ENCODE data around the gene FCAMR.

The FCAMR gene

GRCh38 chr1:206952171-206952570, 18.1 kb downstream of the FCAMR start:
- no peaks in the 10 kb centered on the region for H3K36me3 ChIP-seq (ENCODE audit: low read depth)
- no peaks in the 10 kb centered on the region for H3K4me1 ChIP-seq (ENCODE audit: insufficient read depth, poor library complexity, severe bottlenecking)
- H3K27me3 ChIP-seq (ENCODE audit: insufficient read depth, poor library complexity, severe bottlenecking): no peaks in the 10 kb centered on the region
- no peak overlapping the region for H3K27ac ChIP-seq (ENCODE audit: poor library complexity, severe bottlenecking)
- TF ChIP-seq, protein P1, sequence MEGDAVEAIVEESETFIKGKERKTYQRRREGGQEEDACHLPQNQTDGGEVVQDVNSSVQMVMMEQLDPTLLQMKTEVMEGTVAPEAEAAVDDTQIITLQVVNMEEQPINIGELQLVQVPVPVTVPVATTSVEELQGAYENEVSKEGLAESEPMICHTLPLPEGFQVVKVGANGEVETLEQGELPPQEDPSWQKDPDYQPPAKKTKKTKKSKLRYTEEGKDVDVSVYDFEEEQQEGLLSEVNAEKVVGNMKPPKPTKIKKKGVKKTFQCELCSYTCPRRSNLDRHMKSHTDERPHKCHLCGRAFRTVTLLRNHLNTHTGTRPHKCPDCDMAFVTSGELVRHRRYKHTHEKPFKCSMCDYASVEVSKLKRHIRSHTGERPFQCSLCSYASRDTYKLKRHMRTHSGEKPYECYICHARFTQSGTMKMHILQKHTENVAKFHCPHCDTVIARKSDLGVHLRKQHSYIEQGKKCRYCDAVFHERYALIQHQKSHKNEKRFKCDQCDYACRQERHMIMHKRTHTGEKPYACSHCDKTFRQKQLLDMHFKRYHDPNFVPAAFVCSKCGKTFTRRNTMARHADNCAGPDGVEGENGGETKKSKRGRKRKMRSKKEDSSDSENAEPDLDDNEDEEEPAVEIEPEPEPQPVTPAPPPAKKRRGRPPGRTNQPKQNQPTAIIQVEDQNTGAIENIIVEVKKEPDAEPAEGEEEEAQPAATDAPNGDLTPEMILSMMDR (IDR thresholded peaks at IDR 0.05; ENCODE audit: poor library complexity, severe bottlenecking): no peak
- H3K9me3 ChIP-seq (ENCODE audit: severe bottlenecking): no peaks in the 10 kb centered on the region
- ATAC-seq (ENCODE audit: low read depth) (peak; percentile 83), DNase-seq (ENCODE audit: low spot score) (no peak)
- H3K4me3 ChIP-seq (ENCODE audit: severe bottlenecking): no peak overlapping the region

- ATAC-seq (ENCODE audit: low read depth) (no peak), DNase-seq (ENCODE audit: low spot score) (no peak)
- H3K9me3 ChIP-seq (ENCODE audit: severe bottlenecking): no peaks in the 10 kb centered on the region
- H3K4me1 ChIP-seq (ENCODE audit: insufficient read depth, poor library complexity, severe bottlenecking): no peaks in the 10 kb centered on the region
- H3K36me3 ChIP-seq (ENCODE audit: low read depth): no peaks in the 10 kb centered on the region
- H3K27ac ChIP-seq (ENCODE audit: poor library complexity, severe bottlenecking): no peak overlapping the region
- H3K4me3 ChIP-seq (ENCODE audit: severe bottlenecking): no peak overlapping the region
- no peaks in the 10 kb centered on the region for H3K27me3 ChIP-seq (ENCODE audit: insufficient read depth, poor library complexity, severe bottlenecking)
- TF ChIP-seq, protein P1 (IDR thresholded peaks at IDR 0.05; ENCODE audit: poor library complexity, severe bottlenecking): no peak
Measured at GRCh38 chr1:206951318-206952100, 18.8 kb downstream of the FCAMR start.

DNA sequence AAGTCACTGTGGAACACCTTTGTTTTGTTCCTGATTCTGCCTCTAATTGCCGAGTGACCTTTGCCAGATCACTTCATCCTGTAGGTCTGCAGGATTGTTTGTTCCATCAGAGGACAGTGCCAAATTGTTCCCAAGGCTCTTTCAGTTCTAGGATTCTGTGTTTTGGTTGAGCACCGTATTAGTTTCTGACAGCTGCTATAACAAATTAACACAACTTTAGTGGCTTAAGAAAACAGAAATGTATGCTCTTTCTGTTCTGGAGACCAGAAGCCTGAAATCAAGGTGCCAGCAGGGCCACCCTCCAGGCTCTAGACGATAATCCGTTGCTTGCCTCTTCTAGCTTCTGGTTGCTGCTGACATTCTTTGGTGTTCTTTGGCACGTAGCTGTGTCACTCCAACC, 20.6 kb downstream of the FCAMR start:
- Histone ChIP-seq H3K4me3 (ENCODE audit: severe bottlenecking) (no peak overlapping the region), H3K4me1 (ENCODE audit: insufficient read depth, poor library complexity, severe bottlenecking) (no peaks in the 10 kb centered on the region), H3K9me3 (ENCODE audit: severe bottlenecking) (no peaks in the 10 kb centered on the region), H3K27ac (ENCODE audit: poor library complexity, severe bottlenecking) (no peak overlapping the region), H3K36me3 (ENCODE audit: low read depth) (no peaks in the 10 kb centered on the region), H3K27me3 (ENCODE audit: insufficient read depth, poor library complexity, severe bottlenecking) (no peaks in the 10 kb centered on the region)
- DNase-seq (ENCODE audit: low spot score) (no peak), ATAC-seq (ENCODE audit: low read depth) (no peak)
- TF ChIP-seq, protein P1 (IDR thresholded peaks at IDR 0.05; ENCODE audit: poor library complexity, severe bottlenecking): no peak

GRCh38 chr1:206949208-206949607, 21.1 kb downstream of the FCAMR start:
- no peak for ATAC-seq (ENCODE audit: low read depth)
- TF ChIP-seq, protein P1 (IDR thresholded peaks at IDR 0.05; ENCODE audit: poor library complexity, severe bottlenecking): no peak
- no peak for DNase-seq (ENCODE audit: low spot score)

GRCh38 chr1:206947255-206947654, 23.0 kb downstream of the FCAMR start:
- Histone ChIP-seq H3K36me3 (ENCODE audit: low read depth) (no peaks in the 10 kb centered on the region), H3K9me3 (ENCODE audit: severe bottlenecking) (no peaks in the 10 kb centered on the region), H3K27ac (ENCODE audit: poor library complexity, severe bottlenecking) (no peak overlapping the region), H3K27me3 (ENCODE audit: insufficient read depth, poor library complexity, severe bottlenecking) (no peaks in the 10 kb centered on the region), H3K4me3 (ENCODE audit: severe bottlenecking) (no peak overlapping the region), H3K4me1 (ENCODE audit: insufficient read depth, poor library complexity, severe bottlenecking) (no peaks in the 10 kb centered on the region)
- ATAC-seq (ENCODE audit: low read depth): no peak
- no peak for DNase-seq (ENCODE audit: low spot score)
- TF ChIP-seq, protein P1 (IDR thresholded peaks at IDR 0.05; ENCODE audit: poor library complexity, severe bottlenecking): no peak

More at GRCh38 chr1:206949208-206949607, 21.1 kb downstream of the FCAMR start:
- H3K27ac ChIP-seq (ENCODE audit: poor library complexity, severe bottlenecking): no peak overlapping the region
- H3K4me3 ChIP-seq (ENCODE audit: severe bottlenecking): no peak overlapping the region
- H3K36me3 ChIP-seq (ENCODE audit: low read depth): no peaks in the 10 kb centered on the region
- no peaks in the 10 kb centered on the region for H3K9me3 ChIP-seq (ENCODE audit: severe bottlenecking)
- no peaks in the 10 kb centered on the region for H3K27me3 ChIP-seq (ENCODE audit: insufficient read depth, poor library complexity, severe bottlenecking)
- H3K4me1 ChIP-seq (ENCODE audit: insufficient read depth, poor library complexity, severe bottlenecking): no peaks in the 10 kb centered on the region
